Measurements from ENCODE around the gene SAG.

Gene SAG

DNA sequence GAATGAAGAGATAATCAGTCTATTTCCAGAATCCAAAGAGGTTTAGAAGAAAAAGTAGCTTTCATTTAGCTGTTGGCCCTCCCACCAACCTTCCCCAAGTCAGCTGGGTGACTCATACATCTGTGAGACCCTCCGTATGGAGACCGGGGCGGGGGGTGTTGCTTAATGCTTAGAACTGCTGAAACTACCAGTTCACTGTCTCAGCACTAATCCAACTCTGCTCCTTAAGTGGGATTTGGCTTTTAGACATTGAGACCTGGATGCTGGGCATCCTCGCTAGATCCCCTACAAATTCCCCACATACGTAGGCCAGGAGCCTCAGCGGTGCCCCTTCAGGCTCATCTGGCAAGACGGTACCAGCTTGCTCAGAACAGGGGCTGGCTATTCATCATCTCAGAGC, at the start of gene SAG:
TSS of gene SAG (plus strand) at position 252 of the 400 bp plus-strand sequence. CDS start 1,374 bp downstream, outside the sequence.
- H3K4me3 ChIP-seq (ENCODE audit: low read depth in 1 of 2, low read length in 2 of 2) = no peak within 1 kb of the TSS
- H3K9ac ChIP-seq (ENCODE audit: low read length) = no peak within 1 kb of the TSS
- H3K36me3 ChIP-seq (ENCODE audit: insufficient read depth, low read length) = no peaks in the 10 kb centered on the region
- no peak within 1 kb of the TSS for H3K27ac ChIP-seq (ENCODE audit: low read depth, low read length)
- H3K27me3 ChIP-seq (ENCODE audit: control insufficient read depth in 1 of 2, insufficient read depth in 2 of 2, low read length in 2 of 2) = no peaks in the 10 kb centered on the region
- no peaks in the 10 kb centered on the region for H3K9me3 ChIP-seq (ENCODE audit: low read length)
- no peaks in the 10 kb centered on the region for H3K4me1 ChIP-seq (ENCODE audit: insufficient read depth, low read length)

DNA sequence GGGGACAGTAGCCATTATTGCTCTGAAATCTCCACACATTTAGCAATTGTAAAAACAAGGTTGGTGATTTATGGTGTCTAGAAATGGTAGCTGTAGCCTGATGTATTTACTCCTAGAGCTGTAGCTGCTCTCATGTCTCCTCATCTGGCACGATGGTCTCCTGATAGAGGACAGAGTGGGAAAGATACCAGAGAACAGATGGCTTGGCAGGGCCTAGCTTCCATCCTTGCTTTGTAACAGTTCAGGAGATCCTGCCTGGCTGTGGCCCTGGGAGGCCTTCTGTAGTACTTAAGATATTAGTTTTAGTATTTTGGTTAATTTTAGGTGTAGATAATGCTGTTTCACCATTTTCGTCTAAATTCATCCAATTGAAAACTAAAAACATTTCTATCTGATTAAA, 49.4 kb upstream of the SAG start:
- no peak overlapping the region for H3K9ac ChIP-seq (ENCODE audit: low read length)
- no peak overlapping the region for H3K27ac ChIP-seq (ENCODE audit: low read depth, low read length)
- H3K9me3 ChIP-seq (ENCODE audit: low read length) = no peaks in the 10 kb centered on the region
- peaks cover 61% of the 10 kb centered on the region for H3K36me3 ChIP-seq (ENCODE audit: insufficient read depth, low read length)
- H3K4me1 ChIP-seq (ENCODE audit: insufficient read depth, low read length) = peaks cover 22% of the 10 kb centered on the region
- no peaks in the 10 kb centered on the region for H3K27me3 ChIP-seq (ENCODE audit: control insufficient read depth in 1 of 2, insufficient read depth in 2 of 2, low read length in 2 of 2)
- H3K4me3 ChIP-seq (ENCODE audit: low read depth in 1 of 2, low read length in 2 of 2) = no peak overlapping the region

GRCh38 chr2:233259730-233260129, 47.9 kb upstream of the SAG start:
- Histone ChIP-seq H3K36me3 (ENCODE audit: insufficient read depth, low read length) (peaks cover 72% of the 10 kb centered on the region), H3K9me3 (ENCODE audit: low read length) (no peaks in the 10 kb centered on the region), H3K27me3 (ENCODE audit: control insufficient read depth in 1 of 2, insufficient read depth in 2 of 2, low read length in 2 of 2) (no peaks in the 10 kb centered on the region), H3K4me1 (ENCODE audit: insufficient read depth, low read length) (peaks cover 9% of the 10 kb centered on the region), H3K9ac (ENCODE audit: low read length) (no peak overlapping the region), H3K27ac (ENCODE audit: low read depth, low read length) (no peak overlapping the region), H3K4me3 (ENCODE audit: low read depth in 1 of 2, low read length in 2 of 2) (no peak overlapping the region)

- H3K4me3 ChIP-seq (ENCODE audit: low read depth in 1 of 2, low read length in 2 of 2) = no peak overlapping the region
- peaks cover 79% of the 10 kb centered on the region for H3K36me3 ChIP-seq (ENCODE audit: insufficient read depth, low read length)
- peaks cover 1% of the 10 kb centered on the region for H3K4me1 ChIP-seq (ENCODE audit: insufficient read depth, low read length)
- no peaks in the 10 kb centered on the region for H3K27me3 ChIP-seq (ENCODE audit: control insufficient read depth in 1 of 2, insufficient read depth in 2 of 2, low read length in 2 of 2)
- H3K9ac ChIP-seq (ENCODE audit: low read length) = no peak overlapping the region
- H3K9me3 ChIP-seq (ENCODE audit: low read length) = no peaks in the 10 kb centered on the region
- no peak overlapping the region for H3K27ac ChIP-seq (ENCODE audit: low read depth, low read length)
Measured at GRCh38 chr2:233260661-233261060, 47.0 kb upstream of the SAG start.

DNA sequence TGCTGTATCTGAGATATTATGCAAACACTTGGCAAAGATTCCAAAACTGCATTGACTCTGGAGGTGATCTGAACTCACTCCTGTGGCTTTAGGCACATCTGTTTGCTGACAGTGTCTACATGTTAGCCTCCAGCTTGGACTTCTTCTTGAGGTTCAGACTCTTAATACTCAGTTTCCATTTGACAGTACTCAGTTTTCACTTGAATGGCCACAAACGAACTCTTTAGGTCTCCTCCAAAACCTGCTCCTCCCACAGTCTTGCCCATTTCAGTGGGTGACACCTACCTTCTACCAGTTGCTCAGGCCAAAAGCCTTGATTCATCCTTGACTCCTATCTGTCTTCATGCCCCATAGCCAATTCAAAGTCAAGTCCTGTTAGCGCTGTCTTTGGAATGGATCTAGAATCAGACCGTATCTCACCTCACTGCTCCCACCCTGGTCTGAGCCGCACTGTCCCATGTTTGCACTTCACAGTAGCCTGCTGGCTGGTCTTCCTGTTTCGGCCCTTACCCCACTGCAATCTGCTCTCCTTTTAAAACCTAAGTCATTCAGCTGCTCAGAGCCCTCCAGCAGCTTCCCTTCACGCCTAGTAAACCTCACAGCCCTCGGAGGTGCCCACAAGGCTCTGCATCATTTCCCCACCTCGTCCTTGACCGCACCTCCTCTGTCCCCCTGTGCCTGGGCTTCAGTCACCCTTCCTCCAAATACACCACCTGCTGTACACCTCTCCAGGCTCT, 45.6 kb upstream of the SAG start:
- no peak overlapping the region for H3K9ac ChIP-seq (ENCODE audit: low read length)
- H3K36me3 ChIP-seq (ENCODE audit: insufficient read depth, low read length) = peaks cover 85% of the 10 kb centered on the region
- no peak overlapping the region for H3K4me3 ChIP-seq (ENCODE audit: low read depth in 1 of 2, low read length in 2 of 2)
- H3K27ac ChIP-seq (ENCODE audit: low read depth, low read length) = no peak overlapping the region
- H3K27me3 ChIP-seq (ENCODE audit: control insufficient read depth in 1 of 2, insufficient read depth in 2 of 2, low read length in 2 of 2) = no peaks in the 10 kb centered on the region
- H3K9me3 ChIP-seq (ENCODE audit: low read length) = no peaks in the 10 kb centered on the region
- no peaks in the 10 kb centered on the region for H3K4me1 ChIP-seq (ENCODE audit: insufficient read depth, low read length)

- H3K36me3 ChIP-seq (ENCODE audit: insufficient read depth, low read length) = peaks cover 79% of the 10 kb centered on the region
- no peaks in the 10 kb centered on the region for H3K9me3 ChIP-seq (ENCODE audit: low read length)
- no peak overlapping the region for H3K27ac ChIP-seq (ENCODE audit: low read depth, low read length)
- no peaks in the 10 kb centered on the region for H3K27me3 ChIP-seq (ENCODE audit: control insufficient read depth in 1 of 2, insufficient read depth in 2 of 2, low read length in 2 of 2)
- no peak overlapping the region for H3K4me3 ChIP-seq (ENCODE audit: low read depth in 1 of 2, low read length in 2 of 2)
- H3K9ac ChIP-seq (ENCODE audit: low read length) = no peak overlapping the region
- no peaks in the 10 kb centered on the region for H3K4me1 ChIP-seq (ENCODE audit: insufficient read depth, low read length)
Measured at GRCh38 chr2:233262562-233262961, 45.1 kb upstream of the SAG start.

- H3K27ac ChIP-seq (ENCODE audit: low read depth, low read length) = no peak overlapping the region
- H3K4me3 ChIP-seq (ENCODE audit: low read depth in 1 of 2, low read length in 2 of 2) = no peak overlapping the region
- peaks cover 82% of the 10 kb centered on the region for H3K36me3 ChIP-seq (ENCODE audit: insufficient read depth, low read length)
- H3K27me3 ChIP-seq (ENCODE audit: control insufficient read depth in 1 of 2, insufficient read depth in 2 of 2, low read length in 2 of 2) = no peaks in the 10 kb centered on the region
- H3K9ac ChIP-seq (ENCODE audit: low read length) = no peak overlapping the region
- H3K9me3 ChIP-seq (ENCODE audit: low read length) = no peaks in the 10 kb centered on the region
- H3K4me1 ChIP-seq (ENCODE audit: insufficient read depth, low read length) = no peaks in the 10 kb centered on the region
Measured at GRCh38 chr2:233263045-233263570, 44.5 kb upstream of the SAG start.

DNA sequence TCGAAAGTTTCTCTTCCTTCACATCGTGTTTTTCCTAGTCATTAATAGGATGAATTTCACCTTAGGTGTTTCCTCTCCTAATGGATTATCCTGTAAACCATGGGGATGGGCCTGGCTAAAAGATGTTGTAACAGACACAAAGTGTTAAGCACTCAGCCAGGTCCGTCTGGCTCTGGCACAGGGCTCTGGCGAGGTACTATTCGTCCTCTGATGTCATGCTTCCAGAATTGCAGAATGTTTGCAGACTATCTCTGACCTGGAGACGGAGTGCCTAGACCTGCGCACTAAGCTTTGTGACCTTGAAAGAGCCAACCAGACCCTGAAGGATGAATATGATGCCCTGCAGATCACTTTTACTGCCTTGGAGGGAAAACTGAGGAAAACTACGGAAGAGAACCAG, 42.9 kb upstream of the SAG start:
- Histone ChIP-seq H3K9me3 (ENCODE audit: low read length) (no peaks in the 10 kb centered on the region), H3K4me1 (ENCODE audit: insufficient read depth, low read length) (no peaks in the 10 kb centered on the region), H3K27me3 (ENCODE audit: control insufficient read depth in 1 of 2, insufficient read depth in 2 of 2, low read length in 2 of 2) (no peaks in the 10 kb centered on the region), H3K36me3 (ENCODE audit: insufficient read depth, low read length) (peaks cover 73% of the 10 kb centered on the region), H3K4me3 (ENCODE audit: low read depth in 1 of 2, low read length in 2 of 2) (no peak overlapping the region), H3K9ac (ENCODE audit: low read length) (no peak overlapping the region), H3K27ac (ENCODE audit: low read depth, low read length) (no peak overlapping the region)

DNA sequence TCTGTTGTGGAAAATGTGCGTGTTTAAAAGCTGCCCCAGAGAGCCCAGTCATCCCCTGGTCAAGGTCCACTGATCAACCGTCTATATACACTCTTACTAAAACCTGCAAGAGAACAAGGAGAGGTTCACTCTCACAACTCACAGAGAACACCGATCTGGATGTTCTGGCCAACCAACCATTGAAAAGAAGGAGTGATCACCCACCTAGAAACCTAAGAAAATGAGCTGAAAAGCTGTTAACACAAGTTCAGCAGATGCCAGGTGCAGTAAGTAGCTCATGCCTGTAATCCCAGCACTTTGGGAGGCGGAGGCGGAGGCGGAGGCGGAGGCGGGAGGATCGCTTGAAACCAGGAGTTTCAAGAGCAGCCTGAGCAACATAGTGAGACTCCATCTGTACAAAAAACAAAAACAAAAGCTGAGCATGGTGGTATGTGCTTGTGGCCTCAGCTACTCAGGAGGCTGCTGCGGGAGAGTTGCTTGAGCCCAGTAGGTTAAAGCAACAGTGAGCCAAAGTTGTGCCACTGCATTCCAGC, 41.7 kb upstream of the SAG start:
- Histone ChIP-seq H3K27ac (ENCODE audit: low read depth, low read length) (no peak overlapping the region), H3K36me3 (ENCODE audit: insufficient read depth, low read length) (peaks cover 61% of the 10 kb centered on the region), H3K4me3 (ENCODE audit: low read depth in 1 of 2, low read length in 2 of 2) (no peak overlapping the region), H3K27me3 (ENCODE audit: control insufficient read depth in 1 of 2, insufficient read depth in 2 of 2, low read length in 2 of 2) (no peaks in the 10 kb centered on the region), H3K9me3 (ENCODE audit: low read length) (no peaks in the 10 kb centered on the region), H3K4me1 (ENCODE audit: insufficient read depth, low read length) (no peaks in the 10 kb centered on the region), H3K9ac (ENCODE audit: low read length) (no peak overlapping the region)

GRCh38 chr2:233266481-233266880, 41.1 kb upstream of the SAG start:
- H3K27ac ChIP-seq (ENCODE audit: low read depth, low read length) = no peak overlapping the region
- H3K4me3 ChIP-seq (ENCODE audit: low read depth in 1 of 2, low read length in 2 of 2) = no peak overlapping the region
- no peaks in the 10 kb centered on the region for H3K27me3 ChIP-seq (ENCODE audit: control insufficient read depth in 1 of 2, insufficient read depth in 2 of 2, low read length in 2 of 2)
- H3K9me3 ChIP-seq (ENCODE audit: low read length) = no peaks in the 10 kb centered on the region
- no peaks in the 10 kb centered on the region for H3K4me1 ChIP-seq (ENCODE audit: insufficient read depth, low read length)
- no peak overlapping the region for H3K9ac ChIP-seq (ENCODE audit: low read length)
- peaks cover 61% of the 10 kb centered on the region for H3K36me3 ChIP-seq (ENCODE audit: insufficient read depth, low read length)

DNA sequence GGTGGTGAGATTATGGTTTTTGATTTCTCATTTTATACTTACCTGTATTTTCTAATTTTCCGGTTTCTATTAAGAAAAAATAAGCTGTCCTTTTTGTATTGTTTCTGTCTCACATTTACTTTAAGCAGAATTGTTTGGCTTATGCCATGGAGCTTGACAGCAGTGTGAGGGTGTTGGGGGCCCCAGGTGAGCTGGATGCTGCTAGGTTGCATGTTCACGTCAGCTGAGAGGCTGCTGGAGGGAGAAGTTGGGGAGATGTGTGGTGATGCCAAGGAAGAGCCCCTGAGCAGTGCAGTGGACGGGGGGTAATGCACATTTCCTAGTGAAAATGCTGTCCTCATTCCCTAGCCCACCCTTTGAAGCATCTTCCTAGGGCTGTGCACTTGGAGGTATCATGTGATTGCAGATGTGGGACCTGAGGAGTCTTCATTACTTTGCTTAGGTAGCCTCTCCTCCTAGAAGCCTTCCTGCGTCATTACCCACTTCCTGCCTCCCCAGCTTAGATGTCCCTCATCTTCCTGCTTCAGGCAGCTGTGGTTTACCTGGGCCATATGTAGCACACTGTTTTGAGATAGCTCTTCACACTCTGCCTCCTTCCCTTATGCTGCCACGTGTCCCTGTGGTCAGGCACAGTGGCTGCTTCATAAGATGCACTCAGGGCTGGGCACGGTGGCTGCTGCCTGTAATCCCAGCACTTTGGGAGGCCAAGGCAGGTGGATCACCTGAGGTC, 39.9 kb upstream of the SAG start:
- Histone ChIP-seq H3K27ac (ENCODE audit: low read depth, low read length) (no peak overlapping the region), H3K36me3 (ENCODE audit: insufficient read depth, low read length) (peaks cover 58% of the 10 kb centered on the region), H3K9ac (ENCODE audit: low read length) (no peak overlapping the region), H3K4me3 (ENCODE audit: low read depth in 1 of 2, low read length in 2 of 2) (no peak overlapping the region), H3K27me3 (ENCODE audit: control insufficient read depth in 1 of 2, insufficient read depth in 2 of 2, low read length in 2 of 2) (no peaks in the 10 kb centered on the region), H3K4me1 (ENCODE audit: insufficient read depth, low read length) (no peaks in the 10 kb centered on the region), H3K9me3 (ENCODE audit: low read length) (no peaks in the 10 kb centered on the region)
